T-helper 2 cell treated with Interferon-gamma antibody and Interleukin-4, amounts not matched to agents 5 μg/mL and 100 μg/mL, for 36 hours (primary cell): ENCODE data around the gene PRCD.

Experiments
- DNase-seq: peaks from one replicate; pipeline ENCODE4 v3.0.0; 2021; ENCODE audit warnings: low spot score
- H3K27ac Mint-ChIP-seq: one replicate; pipeline ENCODE4 v1.8.0; 2021; ENCODE audit warnings: mild to moderate bottlenecking, mixed read lengths
- H3K27me3 Mint-ChIP-seq: one replicate; pipeline ENCODE4 v1.8.0; 2021; ENCODE audit warnings: low read depth, mixed read lengths
- H3K36me3 Mint-ChIP-seq: one replicate; pipeline ENCODE4 v1.8.0; 2021; ENCODE audit warnings: low read depth, mixed read lengths
- H3K4me1 Mint-ChIP-seq: one replicate; pipeline ENCODE4 v1.8.0; 2021; ENCODE audit warnings: low read depth, mixed read lengths
- H3K4me3 Mint-ChIP-seq: one replicate; pipeline ENCODE4 v1.8.0; 2022; ENCODE audit warnings: mild to moderate bottlenecking, moderate library complexity, mixed read lengths
- H3K9me3 Mint-ChIP-seq: one replicate; pipeline ENCODE4 v1.8.0; 2021; ENCODE audit warnings: mixed read lengths

Gene PRCD

GRCh38 chr17:76537578-76538280, 2.1 kb upstream of the PRCD start, which contains the start of gene CYGB:
CYGB (minus strand) TSS chr17:76537709; CDS start chr17:76537542, 167 bp downstream.
- Mint-ChIP-seq H3K9me3 (no peaks in the 10 kb centered on the region), H3K27me3 (peaks cover 58% of the 10 kb centered on the region), H3K36me3 (no peaks in the 10 kb centered on the region), H3K27ac (no peak within 1 kb of the TSS), H3K4me3 (no peak within 1 kb of the TSS), H3K4me1 (no peaks in the 10 kb centered on the region)
- no peak for DNase-seq

- Mint-ChIP-seq H3K9me3 (no peaks in the 10 kb centered on the region), H3K4me3 (no peak overlapping the region), H3K27ac (no peak overlapping the region), H3K27me3 (peaks cover 61% of the 10 kb centered on the region), H3K4me1 (no peaks in the 10 kb centered on the region), H3K36me3 (no peaks in the 10 kb centered on the region)
- DNase-seq, result no peak
These were observed 1.4 kb upstream of the PRCD start for GRCh38 chr17:76538281-76538931.

GRCh38 chr17:76538941-76539570, 788 bp upstream of the PRCD start:
- Mint-ChIP-seq H3K9me3 (no peaks in the 10 kb centered on the region), H3K27me3 (peaks cover 66% of the 10 kb centered on the region), H3K4me1 (no peaks in the 10 kb centered on the region), H3K36me3 (no peaks in the 10 kb centered on the region), H3K27ac (no peak overlapping the region), H3K4me3 (no peak overlapping the region)
- DNase-seq, result no peak

GRCh38 chr17:76540381-76541300, 797 bp downstream of the PRCD start:
- no peak overlapping the region for H3K4me3 Mint-ChIP-seq
- DNase-seq, result peak; percentile 48
- no peaks in the 10 kb centered on the region for H3K9me3 Mint-ChIP-seq
- H3K4me1 Mint-ChIP-seq, result no peaks in the 10 kb centered on the region
- no peaks in the 10 kb centered on the region for H3K36me3 Mint-ChIP-seq
- peaks cover 58% of the 10 kb centered on the region for H3K27me3 Mint-ChIP-seq
- no peak overlapping the region for H3K27ac Mint-ChIP-seq

- H3K27me3 Mint-ChIP-seq, result peaks cover 47% of the 10 kb centered on the region
- no peaks in the 10 kb centered on the region for H3K9me3 Mint-ChIP-seq
- no peak overlapping the region for H3K27ac Mint-ChIP-seq
- no peaks in the 10 kb centered on the region for H3K36me3 Mint-ChIP-seq
- H3K4me3 Mint-ChIP-seq, result no peak overlapping the region
- no peak for DNase-seq
- H3K4me1 Mint-ChIP-seq, result no peaks in the 10 kb centered on the region
These were observed 2.1 kb downstream of the PRCD start for GRCh38 chr17:76541739-76542454.

- no peak for DNase-seq
- Mint-ChIP-seq H3K36me3 (no peaks in the 10 kb centered on the region), H3K9me3 (no peaks in the 10 kb centered on the region), H3K27me3 (peaks cover 46% of the 10 kb centered on the region), H3K4me1 (no peaks in the 10 kb centered on the region), H3K4me3 (no peak overlapping the region), H3K27ac (no peak overlapping the region)
These were observed 2.7 kb downstream of the PRCD start for GRCh38 chr17:76542566-76542971.

- no peak for DNase-seq
- Mint-ChIP-seq H3K36me3 (no peaks in the 10 kb centered on the region), H3K4me1 (no peaks in the 10 kb centered on the region), H3K9me3 (no peaks in the 10 kb centered on the region), H3K27me3 (peaks cover 46% of the 10 kb centered on the region), H3K27ac (no peak overlapping the region), H3K4me3 (no peak overlapping the region)
These were observed 3.1 kb downstream of the PRCD start for GRCh38 chr17:76542984-76543383.

- Mint-ChIP-seq H3K36me3 (no peaks in the 10 kb centered on the region), H3K4me1 (no peaks in the 10 kb centered on the region), H3K4me3 (no peak overlapping the region), H3K27me3 (peaks cover 45% of the 10 kb centered on the region), H3K27ac (no peak overlapping the region), H3K9me3 (no peaks in the 10 kb centered on the region)
- DNase-seq, result no peak
These were observed 3.6 kb downstream of the PRCD start for GRCh38 chr17:76543482-76543825.

GRCh38 chr17:76543826-76544545, 4.1 kb downstream of the PRCD start:
- Mint-ChIP-seq H3K9me3 (no peaks in the 10 kb centered on the region), H3K4me1 (no peaks in the 10 kb centered on the region), H3K4me3 (no peak overlapping the region), H3K27ac (no peak overlapping the region), H3K36me3 (no peaks in the 10 kb centered on the region), H3K27me3 (peaks cover 40% of the 10 kb centered on the region)
- no peak for DNase-seq

GRCh38 chr17:76544546-76545365, 4.9 kb downstream of the PRCD start:
- Mint-ChIP-seq H3K27ac (no peak overlapping the region), H3K27me3 (peaks cover 32% of the 10 kb centered on the region), H3K9me3 (no peaks in the 10 kb centered on the region), H3K4me1 (no peaks in the 10 kb centered on the region), H3K4me3 (no peak overlapping the region), H3K36me3 (no peaks in the 10 kb centered on the region)
- no peak for DNase-seq

- Mint-ChIP-seq H3K27ac (no peak overlapping the region), H3K4me3 (no peak overlapping the region), H3K4me1 (no peaks in the 10 kb centered on the region), H3K36me3 (no peaks in the 10 kb centered on the region), H3K9me3 (no peaks in the 10 kb centered on the region), H3K27me3 (peaks cover 23% of the 10 kb centered on the region)
- DNase-seq, result no peak
These were observed 6.2 kb downstream of the PRCD start for GRCh38 chr17:76545918-76546555.
